Stimulated activated CD8-positive, alpha-beta memory T cell treated with anti-CD3 and anti-CD28 coated beads, Interleukin-4, amount 100 ng/mL, for 24 hours (primary cell): Measurements from ENCODE around the gene GRIK4.

ENCODE experiments used
- DNase-seq: peaks from one replicate; pipeline ENCODE4 v3.0.0-alpha.2; 2020; ENCODE audit warnings: low read depth

GRIK4 gene

GRCh38 chr11:120526241-120526640, 14.7 kb downstream of the GRIK4 start:
- no peak for DNase-seq

- no peak for DNase-seq
Observed at GRCh38 chr11:120527111-120527761, 15.7 kb downstream of the GRIK4 start.

GRCh38 chr11:120528749-120529148, 17.2 kb downstream of the GRIK4 start:
- no peak for DNase-seq

- no peak for DNase-seq
Observed at GRCh38 chr11:120529214-120529613, 17.7 kb downstream of the GRIK4 start.

- no peak for DNase-seq
Observed at GRCh38 chr11:120529911-120530310, 18.4 kb downstream of the GRIK4 start.

- DNase-seq, result no peak
Observed at GRCh38 chr11:120532082-120532831, 20.7 kb downstream of the GRIK4 start.

- DNase-seq, result no peak
Observed at GRCh38 chr11:120532832-120533196, 21.3 kb downstream of the GRIK4 start.

- DNase-seq, result no peak
Observed at GRCh38 chr11:120536091-120536796, 24.7 kb downstream of the GRIK4 start.

GRCh38 chr11:120536797-120537169, 25.2 kb downstream of the GRIK4 start:
- no peak for DNase-seq

GRCh38 chr11:120537996-120538395, 26.4 kb downstream of the GRIK4 start:
- DNase-seq, result no peak

- DNase-seq, result no peak
Observed at GRCh38 chr11:120538707-120539106, 27.2 kb downstream of the GRIK4 start.

- no peak for DNase-seq
Observed at GRCh38 chr11:120539667-120540369, 28.3 kb downstream of the GRIK4 start.

- DNase-seq, result no peak
Observed at GRCh38 chr11:120540744-120541465, 29.4 kb downstream of the GRIK4 start.

- DNase-seq, result no peak
Observed at GRCh38 chr11:120543521-120544215, 32.1 kb downstream of the GRIK4 start.

- DNase-seq, result no peak
Observed at GRCh38 chr11:120545813-120546212, 34.3 kb downstream of the GRIK4 start.

GRCh38 chr11:120546312-120547205, 35.0 kb downstream of the GRIK4 start:
- DNase-seq, result no peak

- no peak for DNase-seq
Observed at GRCh38 chr11:120547316-120547715, 35.8 kb downstream of the GRIK4 start.

GRCh38 chr11:120547811-120548681, 36.5 kb downstream of the GRIK4 start:
- no peak for DNase-seq

GRCh38 chr11:120548682-120549209, 37.2 kb downstream of the GRIK4 start:
- DNase-seq, result no peak
